HG02973 (cell line): ENCODE results near the gene KY.

Experiments
- ATAC-seq: cut with Tn5 transposase; IDR thresholded peaks from one replicate; pipeline ENCODE4 v1.9.1; 2021; ENCODE audit warnings: moderate library complexity; ENCODE audit not compliant: unreplicated experiment

The KY gene, protein sequence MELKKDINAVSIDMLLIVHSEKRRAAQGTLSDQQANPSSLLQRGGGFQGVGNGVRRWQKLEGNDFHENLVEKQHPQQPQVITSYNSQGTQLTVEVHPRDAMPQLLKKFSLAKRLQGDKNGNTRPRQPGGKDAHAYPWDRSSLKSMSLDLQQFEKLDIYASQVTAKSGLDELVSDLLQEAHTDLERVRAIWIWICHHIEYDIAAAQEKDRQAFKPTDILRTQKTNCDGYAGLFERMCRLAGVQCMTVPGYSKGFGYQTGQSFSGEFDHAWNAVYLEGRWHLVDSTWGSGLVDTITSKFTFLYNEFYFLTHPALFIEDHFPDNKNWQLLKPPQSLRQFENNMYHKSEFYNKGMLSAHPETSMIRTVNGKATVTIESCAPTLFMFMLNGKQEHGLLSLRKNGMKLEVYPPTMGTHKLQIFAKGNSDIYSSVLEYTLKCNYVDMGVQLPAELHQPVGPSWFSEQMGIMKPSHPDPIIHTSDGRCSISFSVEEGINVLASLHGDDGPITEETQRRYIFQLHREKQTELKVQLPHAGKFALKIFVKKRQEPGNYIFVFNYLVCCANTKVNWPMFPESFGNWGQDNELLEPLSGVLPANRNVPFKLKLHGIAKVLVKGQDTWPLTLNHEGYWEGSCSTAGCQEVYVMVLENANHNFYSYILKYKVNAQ

DNA sequence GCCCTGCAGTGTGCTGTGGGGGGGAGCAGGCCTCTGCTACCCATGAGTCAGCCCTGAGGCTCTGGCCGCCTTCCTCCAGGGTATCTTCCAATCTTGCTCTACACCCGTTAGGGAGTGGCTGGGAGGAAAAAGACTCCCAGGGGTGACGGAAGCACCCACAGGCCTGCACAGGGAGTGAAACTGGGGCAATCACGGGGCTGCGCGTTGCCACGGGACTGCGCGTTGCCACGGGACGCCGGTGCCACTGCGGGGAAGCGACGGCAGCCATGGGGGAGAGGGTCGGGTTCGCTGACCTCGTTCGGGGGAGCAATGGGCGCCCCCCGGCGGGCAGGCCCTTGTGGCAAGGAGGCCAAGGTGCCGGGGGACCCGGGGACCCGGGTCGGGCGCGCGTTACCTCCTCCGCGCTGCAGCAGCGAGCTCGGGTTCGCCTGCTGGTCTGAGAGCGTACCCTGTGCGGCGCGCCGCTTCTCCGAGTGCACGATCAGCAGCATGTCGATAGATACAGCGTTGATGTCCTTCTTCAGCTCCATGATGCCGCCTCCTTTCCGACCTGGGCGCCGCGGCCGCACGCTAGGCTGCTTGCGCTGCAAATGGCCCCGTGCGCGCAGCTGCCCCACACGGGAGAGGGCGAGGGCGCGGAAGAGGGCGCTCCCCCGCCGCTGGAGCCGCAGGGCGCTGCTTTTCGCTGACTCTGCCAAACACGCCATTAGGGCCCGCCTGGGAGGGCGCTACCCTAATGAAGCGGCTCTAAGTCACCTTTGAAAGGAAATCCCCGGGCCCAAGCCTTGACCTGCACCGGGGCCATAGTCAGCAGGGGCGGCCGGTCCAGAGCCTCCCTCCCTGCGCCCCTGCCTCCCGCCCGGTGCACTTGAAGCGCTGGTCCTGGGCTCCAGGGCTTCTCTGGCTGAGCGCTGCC, at the start of gene KY:
TSS of gene KY (minus strand) at position 592 of the 916 bp plus-strand sequence. CDS start at position 530, 62 bp downstream.
- no peak for ATAC-seq

GRCh38 chr3:134699721-134700120, 48.9 kb upstream of the KY start:
- no peak for ATAC-seq

DNA sequence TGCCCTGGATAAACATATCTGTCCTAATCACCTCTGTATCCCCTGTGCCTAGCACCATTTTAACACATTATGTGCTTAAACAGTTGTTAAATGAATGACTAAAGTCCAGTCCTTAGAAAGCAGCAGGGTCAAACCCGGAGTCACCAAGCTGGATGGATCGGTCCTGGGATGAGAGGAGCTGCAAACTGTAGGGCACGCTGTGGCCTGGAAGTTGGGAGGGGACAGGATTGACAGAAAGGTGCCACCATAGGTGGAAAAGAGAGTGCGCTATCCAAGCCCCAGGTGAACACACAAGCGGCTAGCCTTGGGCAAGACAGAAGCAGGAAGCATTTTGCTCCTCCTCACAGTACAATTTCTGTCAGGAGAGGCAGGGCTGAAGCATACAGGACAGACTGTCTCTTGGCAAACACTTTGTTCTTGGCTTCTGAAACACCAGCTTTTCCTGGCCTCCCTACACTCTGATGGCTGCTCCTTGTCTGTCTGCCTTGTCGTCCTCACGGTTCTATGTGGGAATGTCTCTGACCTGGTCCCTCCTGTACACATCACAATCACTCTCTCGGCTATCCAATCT, 48.4 kb upstream of the KY start:
- no peak for ATAC-seq

DNA sequence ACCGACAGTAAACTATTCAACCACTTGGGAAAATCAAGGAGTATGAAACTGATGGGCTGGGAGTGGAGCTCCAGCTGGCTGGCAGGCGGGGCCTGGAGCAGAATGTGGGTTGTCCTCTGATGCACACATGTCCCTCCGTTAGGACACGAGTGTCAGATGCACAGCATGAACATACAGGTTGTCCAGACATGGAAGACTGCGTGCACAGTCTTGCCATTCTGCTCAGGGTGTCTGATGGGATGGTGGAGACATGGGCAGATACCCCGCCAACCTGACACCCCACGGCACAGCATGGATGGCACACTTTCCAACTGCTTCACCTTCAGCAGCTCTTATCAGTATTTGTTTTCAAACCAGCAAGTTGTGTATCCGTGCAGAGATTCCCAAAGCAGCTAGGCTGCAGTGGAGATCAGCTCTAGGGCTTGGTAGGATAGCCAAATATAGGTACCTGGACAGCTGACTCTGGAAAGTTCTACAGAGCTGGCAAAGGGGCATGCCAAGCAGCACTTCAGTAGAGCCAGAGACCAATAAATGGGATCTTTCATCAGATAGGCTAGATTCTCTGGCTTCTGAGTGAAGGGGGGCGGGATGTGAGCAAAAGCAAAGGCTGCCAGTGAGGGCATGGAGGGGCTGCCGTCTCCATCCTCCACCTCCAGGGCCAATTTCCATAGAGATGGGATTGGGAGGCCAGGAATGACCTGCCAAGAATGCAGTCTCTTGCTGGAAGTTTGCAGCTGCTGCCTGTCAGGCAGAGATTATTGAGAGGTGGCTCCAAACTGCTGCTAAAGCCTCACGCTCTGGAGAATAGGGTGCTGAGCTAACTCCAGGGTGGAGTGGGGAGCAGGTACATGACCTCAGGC, 47.2 kb upstream of the KY start:
- no peak for ATAC-seq

DNA sequence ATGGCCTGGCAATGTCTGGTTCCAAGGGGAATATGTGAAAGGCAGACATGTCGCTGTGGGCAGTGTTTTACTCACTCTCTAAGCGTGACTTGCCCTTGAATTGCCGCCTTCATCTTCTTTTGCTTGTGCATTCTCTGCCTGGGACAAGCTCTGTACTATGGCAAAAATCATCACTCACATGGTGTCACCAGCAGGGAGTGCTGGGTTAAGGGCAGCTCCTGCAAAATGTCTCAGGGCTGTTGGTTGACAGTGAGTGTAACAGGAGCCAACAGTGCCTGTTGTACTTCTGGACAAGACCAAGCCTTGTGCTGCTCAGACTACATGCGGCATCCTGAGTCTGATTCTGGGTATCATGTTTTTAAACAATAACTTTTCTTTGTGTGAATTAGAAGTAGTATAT, 45.3 kb upstream of the KY start:
- ATAC-seq = no peak

DNA sequence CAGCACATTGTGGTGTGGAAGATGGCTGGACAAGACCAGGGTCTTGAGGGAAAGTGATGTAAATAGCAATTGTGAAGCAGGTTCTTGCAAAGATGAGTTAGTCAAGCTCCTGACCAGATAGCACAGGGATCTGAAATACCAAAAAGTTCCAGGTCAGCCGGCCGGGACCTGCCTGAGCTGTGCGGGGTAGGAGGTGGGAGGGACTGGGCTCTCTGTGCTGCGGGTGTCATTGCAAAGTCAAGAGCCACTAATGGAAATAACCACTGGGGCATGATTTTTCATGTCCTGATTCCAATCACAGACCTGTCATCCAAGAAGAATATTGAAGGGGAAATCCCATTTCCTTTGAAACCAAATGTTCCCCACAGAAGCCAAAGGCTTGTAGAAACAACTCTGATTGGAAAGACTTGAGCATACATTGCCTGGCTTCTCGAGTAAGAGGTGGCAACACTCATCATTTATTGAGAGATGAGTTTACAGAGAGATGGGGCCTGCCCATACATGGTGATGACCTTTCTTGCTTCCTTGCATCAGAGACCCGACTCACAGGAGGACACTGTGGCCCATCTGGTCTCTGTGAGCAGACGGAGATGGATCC, 44.2 kb upstream of the KY start:
- no peak for ATAC-seq

DNA sequence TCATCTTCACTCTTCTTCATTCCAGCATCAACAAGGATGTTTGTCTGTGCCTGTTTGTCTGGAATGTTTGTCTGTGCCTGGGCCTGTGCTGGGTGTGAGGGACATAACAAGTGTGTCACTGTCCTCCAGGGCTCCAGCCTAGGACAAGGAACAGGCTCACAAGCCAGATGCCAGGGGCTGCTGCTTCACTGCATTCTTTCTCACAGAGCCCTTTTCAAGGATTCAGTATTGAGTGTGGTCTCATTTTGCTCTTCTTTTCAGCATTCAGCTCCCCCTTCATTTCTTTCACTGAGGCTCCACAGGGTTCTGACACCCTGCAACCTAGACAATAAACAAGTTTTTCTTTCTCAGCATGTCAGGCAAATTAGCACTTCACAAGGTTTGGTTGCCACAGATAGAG, 43.6 kb upstream of the KY start:
- no peak for ATAC-seq

- ATAC-seq = no peak
Measured at GRCh38 chr3:134693804-134694203, 43.0 kb upstream of the KY start.

DNA sequence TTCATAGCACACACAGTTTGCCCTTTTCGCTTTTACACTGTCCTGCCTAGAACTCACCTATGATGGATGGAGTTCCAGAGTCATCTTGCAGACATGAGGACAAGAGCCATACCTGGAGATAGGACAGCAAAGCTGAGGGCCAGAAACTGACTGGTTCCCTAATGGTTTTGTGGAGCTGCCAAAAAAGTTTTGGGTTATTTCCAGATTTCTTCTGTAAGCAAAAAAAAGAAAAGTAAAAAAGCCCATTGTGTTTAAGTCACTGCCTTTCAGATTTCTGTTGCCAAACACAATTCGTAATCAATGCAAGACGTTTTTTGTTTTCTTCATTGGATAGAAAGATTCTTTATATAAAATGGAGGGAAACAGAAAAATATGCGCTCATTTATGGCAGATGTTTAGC, 42.4 kb upstream of the KY start:
- no peak for ATAC-seq

GRCh38 chr3:134690226-134690625, 39.4 kb upstream of the KY start:
- ATAC-seq = no peak

DNA sequence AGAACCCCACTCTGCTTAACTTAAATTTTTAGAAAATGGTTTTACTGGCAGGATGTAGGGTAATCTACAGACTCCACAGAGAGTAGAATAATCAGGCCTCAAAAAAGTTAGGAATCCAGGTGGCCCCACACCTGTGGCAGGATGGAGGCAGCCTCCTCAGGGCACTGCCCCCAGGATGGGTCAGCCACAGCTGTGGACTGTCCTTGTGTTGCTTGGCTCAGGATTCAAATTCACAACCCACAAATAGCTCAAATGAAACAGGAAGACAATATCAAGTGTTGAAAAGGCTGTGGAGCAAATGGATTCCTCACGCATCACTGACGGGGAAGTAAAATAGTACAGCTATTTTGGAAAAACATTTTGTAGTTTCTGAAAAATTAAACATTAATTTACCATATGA, 36.8 kb upstream of the KY start:
- no peak for ATAC-seq

DNA sequence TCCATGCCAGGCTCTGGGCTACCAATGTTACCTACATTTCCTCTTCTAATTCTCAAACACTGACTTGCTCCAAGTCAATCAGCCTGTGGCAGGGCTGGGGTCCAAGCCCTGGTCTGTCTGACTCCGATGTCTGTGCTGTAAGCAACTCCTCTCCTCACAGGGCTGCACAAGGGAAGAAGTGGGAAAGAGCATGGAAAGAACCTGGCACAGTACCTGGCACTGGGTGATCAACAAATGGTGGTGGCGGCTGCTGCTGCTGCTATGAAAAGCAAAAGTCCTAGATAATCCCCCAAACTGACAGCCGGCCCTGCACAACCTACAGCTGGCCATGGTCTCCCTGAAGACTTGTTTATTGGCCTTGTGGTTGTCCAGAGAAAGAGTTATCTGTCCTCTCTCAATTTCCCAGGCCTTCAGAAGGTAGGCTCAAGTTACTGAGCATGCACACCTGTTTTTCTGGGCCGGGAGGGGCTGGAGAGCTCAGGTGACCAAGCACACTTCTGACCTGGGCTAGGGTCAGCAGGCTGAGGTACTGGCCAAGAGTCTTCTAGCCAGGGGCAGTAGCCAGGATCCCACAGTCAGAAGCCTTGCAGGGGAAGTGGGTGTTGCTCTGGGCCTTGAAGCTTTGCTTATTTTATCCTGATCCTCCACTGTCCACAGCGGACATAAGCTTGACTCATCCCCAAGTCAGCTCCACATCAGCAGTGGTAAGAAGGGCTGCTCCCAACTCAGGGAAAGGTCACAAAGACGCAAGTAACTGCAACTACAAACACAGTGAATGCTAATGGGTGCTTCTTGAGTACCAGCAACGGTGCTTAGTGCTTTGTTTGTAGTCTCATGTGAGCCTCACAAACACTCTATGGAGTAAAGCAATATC, 35.3 kb upstream of the KY start:
- ATAC-seq = no peak

DNA sequence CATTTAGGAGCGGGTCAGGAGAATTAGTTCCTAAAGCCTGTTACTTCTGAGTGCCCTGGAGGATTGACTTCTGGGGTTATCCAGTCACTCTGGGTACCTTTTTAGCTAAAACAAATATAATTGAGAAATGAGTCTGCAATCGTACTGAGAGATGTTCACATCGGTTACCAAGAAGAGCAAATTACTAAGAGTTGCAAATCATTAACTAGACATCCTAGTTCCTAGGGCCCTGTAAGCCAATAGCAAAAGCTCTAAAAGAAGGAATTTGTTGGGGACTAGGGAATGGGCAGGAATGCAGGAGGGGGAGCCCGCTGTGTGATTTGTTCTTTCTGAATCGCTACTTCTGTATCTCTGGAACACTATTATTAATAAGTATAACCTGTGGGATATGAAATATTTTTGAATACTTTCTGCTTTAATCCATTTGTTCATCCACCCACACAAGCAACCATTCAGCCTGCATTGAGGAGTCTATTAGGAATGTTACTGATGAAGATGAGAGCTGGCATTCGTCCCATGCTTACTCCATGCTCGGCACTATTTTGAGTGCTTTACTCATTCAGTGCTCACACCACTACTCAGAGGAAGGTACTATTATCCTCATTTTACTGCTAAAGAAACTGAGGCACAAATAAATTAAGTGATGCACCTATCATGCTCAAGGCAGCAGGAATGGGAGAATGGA, 31.5 kb upstream of the KY start:
- ATAC-seq = no peak

GRCh38 chr3:134681522-134681900, 30.7 kb upstream of the KY start:
- no peak for ATAC-seq

- ATAC-seq = no peak
Measured at GRCh38 chr3:134680796-134681521, 30.1 kb upstream of the KY start.

- no peak for ATAC-seq
Measured at GRCh38 chr3:134677987-134678308, 27.1 kb upstream of the KY start.

DNA sequence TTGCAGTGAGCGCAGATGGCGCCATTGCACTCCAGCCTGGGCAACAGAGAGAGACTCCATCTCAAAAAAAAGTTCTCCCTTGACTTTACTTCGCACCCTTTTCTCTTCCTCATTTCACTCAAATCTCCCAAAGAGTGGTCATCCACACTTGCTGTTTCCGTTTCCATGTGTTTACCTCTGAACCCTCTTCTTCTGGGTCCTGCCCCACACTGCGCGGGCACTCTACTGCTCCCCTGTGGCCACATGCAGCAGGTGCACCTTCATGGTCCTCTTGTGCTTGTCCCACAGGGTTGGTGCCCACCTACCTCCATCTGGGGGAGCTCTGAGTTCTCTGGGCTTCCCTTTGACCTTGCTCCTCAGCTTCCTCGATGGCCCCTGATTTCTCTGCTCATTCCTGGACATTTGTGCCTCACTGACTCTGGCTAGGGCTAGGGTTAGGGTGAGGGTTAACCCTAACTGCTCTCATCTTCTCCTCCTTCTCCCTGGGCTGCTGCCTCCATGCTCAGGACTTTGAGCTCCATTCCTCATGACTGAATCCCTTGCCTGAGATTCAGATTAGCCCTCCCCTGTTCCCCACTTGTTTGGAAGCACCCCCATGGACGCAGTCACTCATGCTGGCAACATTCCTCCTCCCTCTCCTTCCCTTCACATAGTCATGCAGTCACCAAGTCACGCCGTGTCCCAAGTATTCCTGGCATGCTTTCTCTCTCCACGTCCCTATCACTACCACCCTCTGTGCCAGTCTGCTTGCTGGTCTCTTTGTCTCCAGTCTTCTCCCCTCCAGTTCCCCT, 26.6 kb upstream of the KY start:
- ATAC-seq = no peak
